GM12878 (cell line): ENCODE measurements around the gene MUSK. TPM values are rescaled to one million over a fixed set of nuclear protein-coding genes. Genes with fewer than 3 reads are reported as not detected.

Experiments used
- ATAC-seq: fragments of 200-7000 bp; cut with Tn5 transposase; 3 replicates; pipeline ENCODE4 v1.9.1; 2020; ENCODE audit warnings: mild to moderate bottlenecking, moderate library complexity
- BruUV-seq: library from RNA; stranded (reverse); fragments of 400-500 nt; replicated peaks from 2 replicates; lab custom pipeline; 2021; lab: Mats Ljungman, UMichigan
- CTCF ChIA-PET: fragments of 300-600 bp; sonication (Branson Sonifier 250); formaldehyde crosslinking; extraction: SDS; loops from one replicate; lab custom pipeline; 2021; ENCODE audit warnings: inconsistent platforms; lab: Yijun Ruan, JAX
- POLR2A ChIA-PET: fragments of 350-600 bp; formaldehyde crosslinking; extraction: SDS; loops from one replicate; lab custom pipeline; 2021; ENCODE audit warnings: inconsistent platforms; lab: Charles Lee
- RAD21 ChIA-PET: fragments of 300-600 bp; sonication (Branson Sonifier 250); formaldehyde crosslinking; loops from one replicate; lab custom pipeline; 2023; ENCODE audit warnings: antibody characterized with exemption; ENCODE audit not compliant: unreplicated experiment; lab: Charles Lee
- SMC1A ChIA-PET: fragments of 300-600 bp; sonication (Branson Sonifier 250); formaldehyde crosslinking; loops from one replicate; lab custom pipeline; 2023; ENCODE audit not compliant: unreplicated experiment, uncharacterized antibody; lab: Charles Lee
- DNase-seq: peaks from one replicate; pipeline ENCODE4 v3.0.0-alpha.2; 2011; ENCODE audit warnings: low read depth, low spot score
- FAIRE-seq: peaks from 3 replicates; lab custom pipeline; 2011; peaks lifted over from hg19 to GRCh38; lab: Jason Lieb, UNC
- H2AFZ ChIP-seq: 2 replicates; pipeline ENCODE4 v1.6.0; 2011; ENCODE audit warnings: low read depth, low read length, control low read depth; ENCODE audit not compliant: control insufficient read depth
- H3K27ac ChIP-seq: 2 replicates; pipeline ENCODE4 v1.5.1; 2011; ENCODE audit warnings: control low read depth; ENCODE audit not compliant: control insufficient read depth, insufficient read depth
- H3K27me3 ChIP-seq, 2 experiments: replicated peaks in 1 of 2; 2 replicates each; pipeline versions ENCODE4 v1.6.0 to v1.6.1; 2011; ENCODE audit warnings: low read length in 1 of 2; ENCODE audit not compliant: control insufficient read depth in 2 of 2, insufficient read depth in 2 of 2
- H3K36me3 ChIP-seq, 2 experiments: 2 replicates each; pipeline ENCODE4 v1.5.1; 2011; ENCODE audit warnings: low read length in 1 of 2; ENCODE audit not compliant: control insufficient read depth in 2 of 2, insufficient read depth in 2 of 2
- H3K4me1 ChIP-seq: 2 replicates; pipeline ENCODE4 v1.6.1; 2011; ENCODE audit warnings: mild to moderate bottlenecking, low read length, moderate library complexity, mixed read lengths; ENCODE audit not compliant: control insufficient read depth, insufficient read depth
- H3K4me2 ChIP-seq: 2 replicates; pipeline ENCODE4 v1.6.0; 2011; ENCODE audit warnings: control low read depth; ENCODE audit not compliant: control insufficient read depth, insufficient read depth
- H3K4me3 ChIP-seq: fragments of 200-600 bp; sonication (generic); 2 replicates; pipeline ENCODE4 v1.5.1; 2016
- H3K79me2 ChIP-seq: 2 replicates; pipeline ENCODE4 v1.6.0; 2011; ENCODE audit warnings: low read length; ENCODE audit not compliant: control insufficient read depth, insufficient read depth
- H3K9ac ChIP-seq: 2 replicates; pipeline ENCODE4 v1.8.0; 2011; ENCODE audit warnings: low read length, control low read depth, mixed read lengths; ENCODE audit not compliant: control insufficient read depth, insufficient read depth
- H3K9me3 ChIP-seq: replicated peaks from 3 replicates; pipeline ENCODE4 v1.5.1; 2011; ENCODE audit warnings: mild to moderate bottlenecking, low read length; ENCODE audit not compliant: control insufficient read depth, insufficient read depth
- H4K20me1 ChIP-seq: 2 replicates; pipeline ENCODE4 v1.6.0; 2011; ENCODE audit not compliant: control insufficient read depth, insufficient read depth
- ATF7 ChIP-seq: fragments of 450-650 bp; IDR thresholded peaks from 2 replicates; pipeline ENCODE4 v1.6.1; 2016; ENCODE audit warnings: low read depth, mild to moderate bottlenecking
- SPI1 ChIP-seq: IDR thresholded peaks from 2 replicates; pipeline ENCODE4 v1.6.1; 2011; ENCODE audit warnings: low read depth, mild to moderate bottlenecking, low read length, moderate library complexity, borderline replicate concordance; ENCODE audit not compliant: insufficient read depth
- WGBS: methylation state at CpG from one replicate; pipeline ENCODE4 v1.1.6; 2016; ENCODE audit warnings: low lambda C conversion rate; ENCODE audit not compliant: insufficient replicate concordance, insufficient coverage; ENCODE audit errors: missing lambda C conversion rate; 5-methylcytosine and 5-hydroxymethylcytosine counted together
- in situ Hi-C: fragments of 300-500 bp; cut with MboI; formaldehyde crosslinking; loops from 9 replicates; pipeline ENCODE4 v1.14.3; 2018; ENCODE audit warnings: mixed read lengths
- intact Hi-C: fragments of 100-400 bp; cut with micrococcal nuclease; formaldehyde crosslinking; loops from one replicate; pipeline ENCODE4 v1.14.2; 2022; ENCODE audit not compliant: unreplicated experiment
- polyA plus RNA-seq, 11 experiments: library from polyadenylated mRNA; depleted of rRNA in 4 of 11; unstranded in 6 of 11; stranded (reverse) in 5 of 11; fragments of >200 nt; fragmentation: Nextera tagmentation in 4 of 11; fragmentation: Illumina TruSeq in 1 of 11; extraction: Ambion mirVana in 4 of 11; extraction: Trizol in 1 of 11; gene quantifications; 1 replicate in 1 of 11; 2 replicates in 10 of 11; pipeline versions ENCODE4 v1.2.1 to v1.2.3, GENCODE V29; 2011 to 2016; ENCODE audit warnings: inconsistent platforms in 2 of 11, missing spikeins in 2 of 11, low read depth in 1 of 11
- total RNA-seq, 4 experiments: library from RNA; depleted of rRNA in 3 of 4; stranded (reverse); fragments of >200 nt in 3 of 4; fragmentation: Illumina TruSeq in 1 of 4; extraction: Trizol in 1 of 4; gene quantifications; 2 replicates each; pipeline versions ENCODE4 v1.2.1 to v1.2.3, GENCODE V29; 2013 to 2021
- TF ChIP-seq, protein P1 (sequence below): IDR thresholded peaks from 2 replicates; pipeline ENCODE4 v1.6.1; 2012; ENCODE audit warnings: mild to moderate bottlenecking, low read depth, low read length

The MUSK gene
- total and polyA plus RNA-seq, 10 of the 15 experiments (the other 5 are each of a cell fraction or from before 2014, with no cell fraction given), result 0.04 to 0.19 (median 0.10) TPM; not detected in 5

DNA sequence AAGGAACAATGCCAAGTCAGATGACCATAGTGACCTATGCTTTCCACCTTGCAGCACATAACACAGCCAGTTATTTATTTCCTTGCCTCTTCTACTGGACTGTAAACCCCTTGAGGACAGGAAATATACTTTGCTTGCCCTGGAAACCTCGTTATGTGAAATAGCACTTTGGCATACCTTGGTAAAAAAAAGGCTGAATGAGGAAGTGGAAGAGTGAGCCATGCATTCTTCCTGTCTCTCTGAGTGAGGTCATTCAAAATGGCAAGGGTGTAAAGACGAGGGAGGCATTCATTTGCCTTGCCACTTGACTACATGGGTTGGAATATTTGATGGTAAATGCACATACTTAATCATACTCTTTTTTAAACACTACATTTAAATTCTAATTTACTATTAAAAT, 46.2 kb upstream of the MUSK start:
- SMC1A ChIA-PET, result interaction anchor here (1.0 to 2.3 kb wide), 3 partner anchors 194 to 438 kb away, joined by 5 to 24 read pairs (median 21); no protein-coding TSS in a partner anchor
- WGBS, result 3% methylated on average over 2 of the region's 2 CpGs

More for the DNA sequence above, 46.2 kb upstream of the MUSK start:
- Histone ChIP-seq H2AFZ (no peak overlapping the region), H3K27me3 (no peaks in the 10 kb centered on the region; a peak in 1 of 4 replicates), H3K36me3 (no peaks in the 10 kb centered on the region), H3K9ac (no peak overlapping the region), H4K20me1 (no peaks in the 10 kb centered on the region), H3K9me3 (no peaks in the 10 kb centered on the region), H3K4me2 (no peak overlapping the region), H3K27ac (no peak overlapping the region), H3K4me3 (no peak overlapping the region), H3K4me1 (peaks cover 6% of the 10 kb centered on the region), H3K79me2 (no peaks in the 10 kb centered on the region)
- DNase-seq, result no peak
- ChIA-PET RAD21 (interaction anchor here (0.9 to 2.3 kb wide), 5 partner anchors 194 to 676 kb away, joined by 3 to 24 read pairs (median 8); partner anchors contain the start of gene TXN), CTCF (interaction anchor here (1.0 to 2.8 kb wide), 11 partner anchors 13 to 722 kb away, joined by 3 to 57 read pairs (median 7); no protein-coding TSS in a partner anchor), POLR2A (no interaction called here)
- peak; percentile 44; the same call in 1 of the 2 replicates for TF ChIP-seq ATF7
- TF ChIP-seq, protein P1, sequence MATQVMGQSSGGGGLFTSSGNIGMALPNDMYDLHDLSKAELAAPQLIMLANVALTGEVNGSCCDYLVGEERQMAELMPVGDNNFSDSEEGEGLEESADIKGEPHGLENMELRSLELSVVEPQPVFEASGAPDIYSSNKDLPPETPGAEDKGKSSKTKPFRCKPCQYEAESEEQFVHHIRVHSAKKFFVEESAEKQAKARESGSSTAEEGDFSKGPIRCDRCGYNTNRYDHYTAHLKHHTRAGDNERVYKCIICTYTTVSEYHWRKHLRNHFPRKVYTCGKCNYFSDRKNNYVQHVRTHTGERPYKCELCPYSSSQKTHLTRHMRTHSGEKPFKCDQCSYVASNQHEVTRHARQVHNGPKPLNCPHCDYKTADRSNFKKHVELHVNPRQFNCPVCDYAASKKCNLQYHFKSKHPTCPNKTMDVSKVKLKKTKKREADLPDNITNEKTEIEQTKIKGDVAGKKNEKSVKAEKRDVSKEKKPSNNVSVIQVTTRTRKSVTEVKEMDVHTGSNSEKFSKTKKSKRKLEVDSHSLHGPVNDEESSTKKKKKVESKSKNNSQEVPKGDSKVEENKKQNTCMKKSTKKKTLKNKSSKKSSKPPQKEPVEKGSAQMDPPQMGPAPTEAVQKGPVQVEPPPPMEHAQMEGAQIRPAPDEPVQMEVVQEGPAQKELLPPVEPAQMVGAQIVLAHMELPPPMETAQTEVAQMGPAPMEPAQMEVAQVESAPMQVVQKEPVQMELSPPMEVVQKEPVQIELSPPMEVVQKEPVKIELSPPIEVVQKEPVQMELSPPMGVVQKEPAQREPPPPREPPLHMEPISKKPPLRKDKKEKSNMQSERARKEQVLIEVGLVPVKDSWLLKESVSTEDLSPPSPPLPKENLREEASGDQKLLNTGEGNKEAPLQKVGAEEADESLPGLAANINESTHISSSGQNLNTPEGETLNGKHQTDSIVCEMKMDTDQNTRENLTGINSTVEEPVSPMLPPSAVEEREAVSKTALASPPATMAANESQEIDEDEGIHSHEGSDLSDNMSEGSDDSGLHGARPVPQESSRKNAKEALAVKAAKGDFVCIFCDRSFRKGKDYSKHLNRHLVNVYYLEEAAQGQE, result no peak
- TF ChIP-seq SPI1, result peak; percentile 79
- in situ Hi-C loops (loop anchor here (5.0 to 25.0 kb wide), 3 partner anchors 170 to 735 kb away; no protein-coding TSS in a partner anchor), intact Hi-C loops (loop anchor here (2.0 to 10.0 kb wide), 4 partner anchors 196 to 1050 kb away; partner anchors contain the start of gene TXN)
- BruUV-seq, result no TSS peak
- no peak for ATAC-seq
- FAIRE-seq, result no peak
